GM19025 (cell line): ENCODE data around the gene PKD1.

Experiments
- ATAC-seq: cut with Tn5 transposase; IDR thresholded peaks from one replicate; pipeline ENCODE4 v1.9.1; 2021; ENCODE audit warnings: mild to moderate bottlenecking, low read depth, moderate library complexity; ENCODE audit not compliant: unreplicated experiment

The PKD1 gene

GRCh38 chr16:2039274-2040031 is 96.2 kb downstream of the PKD1 start:
- no peak for ATAC-seq
